HCT116 (cell line): ENCODE results near the gene SBF2. TPM values are rescaled to one million over a fixed set of nuclear protein-coding genes. Genes with fewer than 3 reads are reported as not detected.

Experiments
- ATAC-seq: fragments of 200-7000 bp; cut with Tn5 transposase; 2 replicates; pipeline ENCODE4 v1.9.1; 2020; ENCODE audit warnings: mild to moderate bottlenecking, moderate library complexity
- BruUV-seq: library from RNA; stranded (reverse); fragments of 400-500 nt; replicated peaks from 2 replicates; lab custom pipeline; 2021; lab: Mats Ljungman, UMichigan
- CTCF ChIA-PET: fragments of 300-600 bp; sonication (Branson Sonifier 250); formaldehyde crosslinking; loops from one replicate; lab custom pipeline; 2021; ENCODE audit warnings: antibody characterized with exemption; lab: Charles Lee
- POLR2A ChIA-PET: fragments of 300-600, 350-600 bp; sonication (Branson Sonifier 250); formaldehyde crosslinking; loops from one replicate; lab custom pipeline; 2021; ENCODE audit warnings: antibody characterized with exemption; lab: Charles Lee
- RAD21 ChIA-PET, 2 experiments: fragments of 300-600 bp; sonication (Branson Sonifier 250); formaldehyde crosslinking; loops; one replicate each; lab custom pipeline; 2023; ENCODE audit warnings: low total read pairs in 2 of 2; ENCODE audit not compliant: uncharacterized antibody in 2 of 2, unreplicated experiment in 2 of 2, low non-redundant PET in 1 of 2; lab: Charles Lee
- DNase-seq: peaks from one replicate; pipeline ENCODE4 v3.0.0-alpha.2; 2010; ENCODE audit warnings: low read depth, low spot score
- H2AFZ ChIP-seq: fragments of 200-600 bp; shearing (Covaris generic), sonication (generic); 2 replicates; pipeline ENCODE4 v1.6.1; 2017; ENCODE audit warnings: low read depth, mixed run types, mixed read lengths, antibody characterized with exemption, low read length; ENCODE audit not compliant: poor library complexity, severe bottlenecking
- H3K27ac ChIP-seq: 2 replicates; pipeline ENCODE4 v1.5.1; 2012; ENCODE audit warnings: low read depth, low read length
- H3K27me3 ChIP-seq: fragments of 200-600 bp; sonication (generic); 2 replicates; pipeline ENCODE4 v1.6.1; 2016; ENCODE audit warnings: mixed run types, low read length, mixed read lengths; ENCODE audit not compliant: insufficient read depth
- H3K36me3 ChIP-seq, 2 experiments: fragments of 200-500 bp in 1 of 2; fragments of 200-600 bp in 1 of 2; sonication (Bioruptor generic) in 1 of 2; sonication (generic) in 1 of 2; 2 replicates each; pipeline versions ENCODE4 v1.5.1 to v1.6.1; 2014 to 2016; ENCODE audit warnings: low read length in 2 of 2, inconsistent platforms in 1 of 2, mixed read lengths in 1 of 2, mixed run types in 1 of 2; ENCODE audit not compliant: insufficient read depth in 2 of 2, control insufficient read depth in 1 of 2
- H3K4me1 ChIP-seq, 2 experiments: fragments of 200-600 bp in 1 of 2; sonication (generic) in 1 of 2; 2 replicates each; pipeline versions ENCODE4 v1.5.1 to v1.6.1; 2012 to 2017; ENCODE audit warnings: low read length in 2 of 2, inconsistent platforms in 1 of 2, mild to moderate bottlenecking in 1 of 2, mixed read lengths in 1 of 2, mixed run types in 1 of 2, moderate library complexity in 1 of 2; ENCODE audit not compliant: insufficient read depth in 2 of 2, control insufficient read depth in 1 of 2
- H3K4me2 ChIP-seq: fragments of 200-600 bp; sonication (generic); 2 replicates; pipeline ENCODE4 v1.6.1; 2017; ENCODE audit warnings: mixed run types, low read length, mixed read lengths
- H3K4me3 ChIP-seq, 2 experiments: fragments of 200-600 bp in 1 of 2; sonication (generic) in 1 of 2; replicated peaks in 1 of 2; 2 replicates each; pipeline ENCODE4 v1.5.1; 2011 to 2016; ENCODE audit warnings: low read length in 2 of 2, control low read depth in 1 of 2, low read depth in 1 of 2, mild to moderate bottlenecking in 1 of 2, mixed read lengths in 1 of 2, mixed run types in 1 of 2
- H3K79me2 ChIP-seq: fragments of 200-600 bp; sonication (generic); 2 replicates; pipeline ENCODE4 v1.6.1; 2017; ENCODE audit warnings: mild to moderate bottlenecking, mixed run types, low read length, moderate library complexity, mixed read lengths; ENCODE audit not compliant: insufficient read depth
- H3K9ac ChIP-seq: fragments of 200-600 bp; sonication (generic); 2 replicates; pipeline ENCODE4 v1.6.1; 2016; ENCODE audit warnings: low read length, mixed read lengths
- H3K9me2 ChIP-seq: fragments of 200-600 bp; sonication (generic), shearing (Covaris generic); 2 replicates; pipeline ENCODE4 v1.6.1; 2017; ENCODE audit warnings: mixed run types, mild to moderate bottlenecking, moderate library complexity; ENCODE audit not compliant: insufficient read depth
- H3K9me3 ChIP-seq, 2 experiments: fragments of 200-500 bp in 1 of 2; fragments of 200-600 bp in 1 of 2; sonication (Bioruptor generic) in 1 of 2; sonication (generic) in 1 of 2; 2 replicates each; pipeline ENCODE4 v1.6.1; 2014 to 2017; ENCODE audit warnings: low read length in 2 of 2, mixed read lengths in 2 of 2, inconsistent platforms in 1 of 2, low read depth in 1 of 2, mild to moderate bottlenecking in 1 of 2, mixed run types in 1 of 2, moderate library complexity in 1 of 2; ENCODE audit not compliant: control insufficient read depth in 1 of 2, insufficient read depth in 1 of 2
- H4K20me1 ChIP-seq: fragments of 200-600 bp; sonication (generic), shearing (Covaris generic); 2 replicates; pipeline ENCODE4 v1.6.1; 2017; ENCODE audit warnings: mixed run types, mild to moderate bottlenecking, moderate library complexity; ENCODE audit not compliant: insufficient read depth
- CBX3 ChIP-seq: IDR thresholded peaks from 2 replicates; pipeline ENCODE4 v1.6.1; 2012; ENCODE audit warnings: low read depth
- CEBPB ChIP-seq: IDR thresholded peaks from 2 replicates; pipeline ENCODE4 v1.6.1; 2012; ENCODE audit warnings: low read depth
- CTCF ChIP-seq, 3 experiments: fragments of 200-600 bp in 1 of 3; sonication (generic) in 1 of 3; IDR thresholded peaks in 2 of 3; conservative IDR thresholded peaks in 1 of 3; 2 replicates each; pipeline ENCODE4 v1.5.1; 2012 to 2017; ENCODE audit warnings: low read depth in 2 of 3, low read length in 2 of 3, antibody characterized with exemption in 1 of 3, borderline replicate concordance in 1 of 3, control low read depth in 1 of 3, mild to moderate bottlenecking in 1 of 3, mixed read lengths in 1 of 3, mixed run types in 1 of 3, moderate library complexity in 1 of 3; ENCODE audit not compliant: insufficient read depth in 1 of 3
- EGR1 ChIP-seq: IDR thresholded peaks from 2 replicates; pipeline ENCODE4 v1.6.1; 2012; ENCODE audit warnings: low read depth
- ELF1 ChIP-seq: IDR thresholded peaks from 2 replicates; pipeline ENCODE4 v1.6.1; 2012; ENCODE audit warnings: low read depth, borderline replicate concordance
- EZH2 ChIP-seq: fragments of 200-600 bp; sonication (generic); IDR thresholded peaks from 2 replicates; pipeline ENCODE4 v1.6.1; 2017; ENCODE audit warnings: antibody characterized with exemption, mixed run types
- EZH2phosphoT487 ChIP-seq: fragments of 200-600 bp; IDR thresholded peaks from 2 replicates; pipeline ENCODE4 v1.6.1; 2018; ENCODE audit warnings: antibody characterized with exemption, borderline replicate concordance
- FOSL1 ChIP-seq: IDR thresholded peaks from 2 replicates; pipeline ENCODE4 v1.6.1; 2012; ENCODE audit warnings: low read depth
- JUND ChIP-seq: IDR thresholded peaks from 2 replicates; pipeline ENCODE4 v1.6.1; 2012
- MAX ChIP-seq: IDR thresholded peaks from 2 replicates; pipeline ENCODE4 v1.6.1; 2012
- POLR2AphosphoS5 ChIP-seq: IDR thresholded peaks from 2 replicates; pipeline ENCODE4 v1.6.1; 2011; ENCODE audit warnings: mild to moderate bottlenecking, low read depth, low read length, moderate library complexity
- REST ChIP-seq: IDR thresholded peaks from 2 replicates; pipeline ENCODE4 v1.6.1; 2012; ENCODE audit warnings: low read depth
- SIN3A ChIP-seq: IDR thresholded peaks from 2 replicates; pipeline ENCODE4 v1.6.1; 2012; ENCODE audit warnings: low read depth
- SP1 ChIP-seq: IDR thresholded peaks from 2 replicates; pipeline ENCODE4 v1.6.1; 2012; ENCODE audit warnings: low read depth
- SRF ChIP-seq: IDR thresholded peaks from 2 replicates; pipeline ENCODE4 v1.6.1; 2012; ENCODE audit warnings: low read depth
- TCF7L2 ChIP-seq: IDR thresholded peaks from 2 replicates; pipeline ENCODE4 v1.7.0; 2011; ENCODE audit warnings: borderline replicate concordance, inconsistent platforms; ENCODE audit not compliant: insufficient read depth, insufficient read length; ENCODE audit errors: extremely low read depth
- YY1 ChIP-seq: IDR thresholded peaks from 2 replicates; pipeline ENCODE4 v1.6.1; 2011; ENCODE audit warnings: low read length, low read depth, moderate library complexity, mild to moderate bottlenecking; ENCODE audit not compliant: insufficient replicate concordance; ENCODE audit errors: extremely low read depth
- ZNF274 ChIP-seq: fragments of 200-500 bp; sonication (Bioruptor generic); IDR thresholded peaks from 2 replicates; pipeline ENCODE4 v1.6.1; 2014; ENCODE audit warnings: mild to moderate bottlenecking, low read depth, low read length, inconsistent platforms
- intact Hi-C: fragments of 100-400 bp; cut with micrococcal nuclease; formaldehyde crosslinking; loops from 2 replicates; pipeline ENCODE4 v1.10.0; 2022
- total RNA-seq: library from RNA; stranded (reverse); gene quantifications from one replicate; pipeline ENCODE4 v1.2.1, GENCODE V29; 2021; ENCODE audit not compliant: unreplicated experiment
- TF ChIP-seq, protein P1 (sequence below): IDR thresholded peaks from 2 replicates; pipeline ENCODE4 v1.6.1; 2012
- TF ChIP-seq, protein P2 (sequence below): IDR thresholded peaks from 2 replicates; pipeline ENCODE4 v1.6.1; 2011; ENCODE audit warnings: mild to moderate bottlenecking, low read length, moderate library complexity; ENCODE audit not compliant: insufficient replicate concordance; ENCODE audit errors: extremely low read depth

Gene SBF2
- total RNA-seq, 1 experiment from 2014 or later: 35.0 TPM

GRCh38 chr11:9980931-9981330 lies 313.1 kb downstream of the SBF2 start:
- CTCF ChIA-PET: no interaction called here
- POLR2A ChIA-PET: no interaction called here

More at GRCh38 chr11:9980931-9981330, 313.1 kb downstream of the SBF2 start:
- no peaks in the 10 kb centered on the region for H3K27me3 ChIP-seq
- DNase-seq (no peak), ATAC-seq (no peak)
- H3K9me3 ChIP-seq: no peaks in the 10 kb centered on the region
- H3K4me3 ChIP-seq: no peak overlapping the region
- no peaks in the 10 kb centered on the region for H3K9me2 ChIP-seq
- H3K27ac ChIP-seq: no peak overlapping the region
- TF ChIP-seq EZH2 (no peak), ZNF274 (no peak), POLR2AphosphoS5 (no peak), CTCF (IDR thresholded peaks at IDR 0.05 in 2 of 3, conservative IDR thresholded peaks at IDR 0.05 in 1 of 3; ENCODE audit: borderline replicate concordance in 1 of 3, insufficient read depth in 1 of 3, low read depth in 2 of 3, low read length in 2 of 3) (no peak), MAX (no peak), SRF (no peak), JUND (no peak), TCF7L2 (no peak), SIN3A (no peak), SP1 (no peak), CBX3 (no peak), ELF1 (no peak), CEBPB (no peak), YY1 (no peak), EZH2phosphoT487 (no peak), FOSL1 (no peak), EGR1 (no peak), REST (no peak)
- TF ChIP-seq, protein P1, sequence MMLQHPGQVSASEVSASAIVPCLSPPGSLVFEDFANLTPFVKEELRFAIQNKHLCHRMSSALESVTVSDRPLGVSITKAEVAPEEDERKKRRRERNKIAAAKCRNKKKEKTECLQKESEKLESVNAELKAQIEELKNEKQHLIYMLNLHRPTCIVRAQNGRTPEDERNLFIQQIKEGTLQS: no peak
- TF ChIP-seq, protein P2, sequence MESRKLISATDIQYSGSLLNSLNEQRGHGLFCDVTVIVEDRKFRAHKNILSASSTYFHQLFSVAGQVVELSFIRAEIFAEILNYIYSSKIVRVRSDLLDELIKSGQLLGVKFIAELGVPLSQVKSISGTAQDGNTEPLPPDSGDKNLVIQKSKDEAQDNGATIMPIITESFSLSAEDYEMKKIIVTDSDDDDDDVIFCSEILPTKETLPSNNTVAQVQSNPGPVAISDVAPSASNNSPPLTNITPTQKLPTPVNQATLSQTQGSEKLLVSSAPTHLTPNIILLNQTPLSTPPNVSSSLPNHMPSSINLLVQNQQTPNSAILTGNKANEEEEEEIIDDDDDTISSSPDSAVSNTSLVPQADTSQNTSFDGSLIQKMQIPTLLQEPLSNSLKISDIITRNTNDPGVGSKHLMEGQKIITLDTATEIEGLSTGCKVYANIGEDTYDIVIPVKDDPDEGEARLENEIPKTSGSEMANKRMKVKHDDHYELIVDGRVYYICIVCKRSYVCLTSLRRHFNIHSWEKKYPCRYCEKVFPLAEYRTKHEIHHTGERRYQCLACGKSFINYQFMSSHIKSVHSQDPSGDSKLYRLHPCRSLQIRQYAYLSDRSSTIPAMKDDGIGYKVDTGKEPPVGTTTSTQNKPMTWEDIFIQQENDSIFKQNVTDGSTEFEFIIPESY: no peak
- no peaks in the 10 kb centered on the region for H3K36me3 ChIP-seq
- H2AFZ ChIP-seq: no peak overlapping the region
- H3K9ac ChIP-seq: no peak overlapping the region
- H3K79me2 ChIP-seq: no peaks in the 10 kb centered on the region
- RAD21 ChIA-PET: no interaction called here
- peaks cover 11 to 28% of the 10 kb centered on the region in 2 experiments for H3K4me1 ChIP-seq
- intact Hi-C loops: no loop called here
- BruUV-seq: no TSS peak
- no peaks in the 10 kb centered on the region for H4K20me1 ChIP-seq
- H3K4me2 ChIP-seq: no peak overlapping the region
